ENCODE results near the gene CAV1.

Gene CAV1

GRCh38 chr7:116491887-116492653 lies 32.8 kb upstream of the CAV1 start:
- peaks cover 11% of the 10 kb centered on the region for H3K4me1 ChIP-seq (ENCODE audit: insufficient read depth, low read length, poor library complexity, severe bottlenecking)
- H3K79me2 ChIP-seq (ENCODE audit: insufficient read depth, low read length), result no peaks in the 10 kb centered on the region
- no peak overlapping the region for H3K4me3 ChIP-seq (ENCODE audit: low read length, poor library complexity, severe bottlenecking)
- no peak overlapping the region for H2AFZ ChIP-seq (ENCODE audit: low read length)
- no peaks in the 10 kb centered on the region for H3K36me3 ChIP-seq (ENCODE audit: insufficient read depth, low read length)
- H3K9ac ChIP-seq (ENCODE audit: low read depth, low read length, poor library complexity, severe bottlenecking), result no peak overlapping the region
- no peaks in the 10 kb centered on the region for H3F3A ChIP-seq (ENCODE audit: low read depth)
- no peak overlapping the region for H3K4me2 ChIP-seq (ENCODE audit: low read depth, low read length, poor library complexity, severe bottlenecking)
- H3K27me3 ChIP-seq (ENCODE audit: insufficient read depth, low read length, poor library complexity, severe bottlenecking), result no peaks in the 10 kb centered on the region
- no peaks in the 10 kb centered on the region for H4K20me1 ChIP-seq (ENCODE audit: insufficient read depth, low read length, poor library complexity, severe bottlenecking)
- TF ChIP-seq CTCF (conservative IDR thresholded peaks at IDR 0.05; ENCODE audit: low read length) (no peak), EZH2phosphoT487 (IDR thresholded peaks at IDR 0.05; ENCODE audit: borderline replicate concordance) (no peak)
- no peaks in the 10 kb centered on the region for H3K9me2 ChIP-seq (replicated peaks; ENCODE audit: low read depth, low read length)
- H3K9me3 ChIP-seq (ENCODE audit: insufficient read depth, low read depth, low read length), result no peaks in the 10 kb centered on the region

- no peaks in the 10 kb centered on the region for H3F3A ChIP-seq (ENCODE audit: low read depth)
- H3K9me3 ChIP-seq (ENCODE audit: insufficient read depth, low read depth, low read length), result no peaks in the 10 kb centered on the region
- no peak overlapping the region for H2AFZ ChIP-seq (ENCODE audit: low read length)
- no peak overlapping the region for H3K9ac ChIP-seq (ENCODE audit: low read depth, low read length, poor library complexity, severe bottlenecking)
- no peak for TF ChIP-seq CTCF (conservative IDR thresholded peaks at IDR 0.05; ENCODE audit: low read length)
- TF ChIP-seq EZH2phosphoT487 (IDR thresholded peaks at IDR 0.05; ENCODE audit: borderline replicate concordance), result no peak
- no peaks in the 10 kb centered on the region for H3K36me3 ChIP-seq (ENCODE audit: insufficient read depth, low read length)
- H3K4me3 ChIP-seq (ENCODE audit: low read length, poor library complexity, severe bottlenecking), result no peak overlapping the region
- no peaks in the 10 kb centered on the region for H3K79me2 ChIP-seq (ENCODE audit: insufficient read depth, low read length)
- no peaks in the 10 kb centered on the region for H4K20me1 ChIP-seq (ENCODE audit: insufficient read depth, low read length, poor library complexity, severe bottlenecking)
- no peaks in the 10 kb centered on the region for H3K9me2 ChIP-seq (replicated peaks; ENCODE audit: low read depth, low read length)
- H3K4me2 ChIP-seq (ENCODE audit: low read depth, low read length, poor library complexity, severe bottlenecking), result no peak overlapping the region
- H3K27me3 ChIP-seq (ENCODE audit: insufficient read depth, low read length, poor library complexity, severe bottlenecking), result no peaks in the 10 kb centered on the region
- peaks cover 11% of the 10 kb centered on the region for H3K4me1 ChIP-seq (ENCODE audit: insufficient read depth, low read length, poor library complexity, severe bottlenecking)
Observed at GRCh38 chr7:116492654-116493109, 32.2 kb upstream of the CAV1 start.

GRCh38 chr7:116493449-116493848 lies 31.4 kb upstream of the CAV1 start:
- Histone ChIP-seq H3K9me3 (ENCODE audit: insufficient read depth, low read depth, low read length) (no peaks in the 10 kb centered on the region), H4K20me1 (ENCODE audit: insufficient read depth, low read length, poor library complexity, severe bottlenecking) (no peaks in the 10 kb centered on the region), H3K4me2 (ENCODE audit: low read depth, low read length, poor library complexity, severe bottlenecking) (no peak overlapping the region), H3K27me3 (ENCODE audit: insufficient read depth, low read length, poor library complexity, severe bottlenecking) (no peaks in the 10 kb centered on the region), H2AFZ (ENCODE audit: low read length) (no peak overlapping the region), H3K4me3 (ENCODE audit: low read length, poor library complexity, severe bottlenecking) (no peak overlapping the region), H3K9me2 (replicated peaks; ENCODE audit: low read depth, low read length) (no peaks in the 10 kb centered on the region), H3K36me3 (ENCODE audit: insufficient read depth, low read length) (no peaks in the 10 kb centered on the region), H3K79me2 (ENCODE audit: insufficient read depth, low read length) (no peaks in the 10 kb centered on the region), H3F3A (ENCODE audit: low read depth) (no peaks in the 10 kb centered on the region), H3K4me1 (ENCODE audit: insufficient read depth, low read length, poor library complexity, severe bottlenecking) (peaks cover 11% of the 10 kb centered on the region), H3K9ac (ENCODE audit: low read depth, low read length, poor library complexity, severe bottlenecking) (no peak overlapping the region)
- TF ChIP-seq CTCF (conservative IDR thresholded peaks at IDR 0.05; ENCODE audit: low read length) (no peak), EZH2phosphoT487 (IDR thresholded peaks at IDR 0.05; ENCODE audit: borderline replicate concordance) (no peak)
